ENCODE results near the gene MID2.
A peak's percentile ranks its signal among the peaks of the same experiment; 100 is the strongest.
"Not testable (repeated sequence)": the region's sequence is repeated elsewhere in the genome, so short reads cannot be mapped to it uniquely, and the experiment has no call there.

The MID2 gene, protein sequence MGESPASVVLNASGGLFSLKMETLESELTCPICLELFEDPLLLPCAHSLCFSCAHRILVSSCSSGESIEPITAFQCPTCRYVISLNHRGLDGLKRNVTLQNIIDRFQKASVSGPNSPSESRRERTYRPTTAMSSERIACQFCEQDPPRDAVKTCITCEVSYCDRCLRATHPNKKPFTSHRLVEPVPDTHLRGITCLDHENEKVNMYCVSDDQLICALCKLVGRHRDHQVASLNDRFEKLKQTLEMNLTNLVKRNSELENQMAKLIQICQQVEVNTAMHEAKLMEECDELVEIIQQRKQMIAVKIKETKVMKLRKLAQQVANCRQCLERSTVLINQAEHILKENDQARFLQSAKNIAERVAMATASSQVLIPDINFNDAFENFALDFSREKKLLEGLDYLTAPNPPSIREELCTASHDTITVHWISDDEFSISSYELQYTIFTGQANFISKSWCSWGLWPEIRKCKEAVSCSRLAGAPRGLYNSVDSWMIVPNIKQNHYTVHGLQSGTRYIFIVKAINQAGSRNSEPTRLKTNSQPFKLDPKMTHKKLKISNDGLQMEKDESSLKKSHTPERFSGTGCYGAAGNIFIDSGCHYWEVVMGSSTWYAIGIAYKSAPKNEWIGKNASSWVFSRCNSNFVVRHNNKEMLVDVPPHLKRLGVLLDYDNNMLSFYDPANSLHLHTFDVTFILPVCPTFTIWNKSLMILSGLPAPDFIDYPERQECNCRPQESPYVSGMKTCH

GRCh38 chrX:107825698-107826237 lies at the start of gene MID2:
Gene MID2 (plus strand): TSS chrX:107825866. CDS start chrX:107826427, 561 bp downstream.
- peak; percentile 1 for DNase-seq (ENCODE audit: low spot score)

GRCh38 chrX:107776649-107777535 lies 48.8 kb upstream of the MID2 start:
- DNase-seq (ENCODE audit: low spot score): peak; percentile 90

- no peak for DNase-seq (ENCODE audit: low spot score)
Measured at GRCh38 chrX:107777536-107777832, 48.2 kb upstream of the MID2 start, which contains the start of gene NCBP2L. Gene NCBP2L (plus strand): TSS chrX:107777733. CDS start chrX:107794221, 16,488 bp downstream.

DNA sequence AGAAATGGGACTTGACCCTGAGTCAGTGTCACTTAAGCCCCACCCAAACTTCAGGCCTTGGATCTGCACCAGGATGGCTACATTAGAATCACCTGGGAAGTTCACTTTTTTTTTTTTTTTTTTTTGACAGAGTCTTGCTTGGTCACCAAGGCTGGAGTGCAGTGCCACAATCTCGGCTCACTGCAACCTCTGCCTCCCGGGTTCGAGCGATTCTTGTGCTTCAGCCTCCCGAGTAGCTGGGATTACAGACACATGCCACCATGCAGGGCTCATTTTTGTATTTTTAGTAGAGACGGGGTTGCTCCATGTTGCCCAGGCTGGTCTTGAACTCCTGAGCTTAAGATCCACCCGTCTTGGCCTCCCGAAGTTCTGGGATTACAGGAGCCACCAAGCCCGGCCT lies 45.1 kb upstream of the MID2 start:
- no peak for DNase-seq (ENCODE audit: low spot score)

GRCh38 chrX:107787827-107788226 lies 37.8 kb upstream of the MID2 start:
- DNase-seq (ENCODE audit: low spot score): no peak

GRCh38 chrX:107804427-107804826 lies 21.2 kb upstream of the MID2 start:
- no peak for DNase-seq (ENCODE audit: low spot score)

GRCh38 chrX:107805179-107805578 lies 20.5 kb upstream of the MID2 start:
- DNase-seq (ENCODE audit: low spot score): no peak

- DNase-seq (ENCODE audit: low spot score): not testable (repeated sequence)
Measured at GRCh38 chrX:107810053-107810452, 15.6 kb upstream of the MID2 start.

- no peak for DNase-seq (ENCODE audit: low spot score)
Measured at GRCh38 chrX:107818900-107819521, 6.7 kb upstream of the MID2 start.

GRCh38 chrX:107823042-107823441 lies 2.6 kb upstream of the MID2 start:
- no peak for DNase-seq (ENCODE audit: low spot score)

- peak; percentile 9 for DNase-seq (ENCODE audit: low spot score)
Measured at GRCh38 chrX:107823456-107823855, 2.2 kb upstream of the MID2 start.

DNA sequence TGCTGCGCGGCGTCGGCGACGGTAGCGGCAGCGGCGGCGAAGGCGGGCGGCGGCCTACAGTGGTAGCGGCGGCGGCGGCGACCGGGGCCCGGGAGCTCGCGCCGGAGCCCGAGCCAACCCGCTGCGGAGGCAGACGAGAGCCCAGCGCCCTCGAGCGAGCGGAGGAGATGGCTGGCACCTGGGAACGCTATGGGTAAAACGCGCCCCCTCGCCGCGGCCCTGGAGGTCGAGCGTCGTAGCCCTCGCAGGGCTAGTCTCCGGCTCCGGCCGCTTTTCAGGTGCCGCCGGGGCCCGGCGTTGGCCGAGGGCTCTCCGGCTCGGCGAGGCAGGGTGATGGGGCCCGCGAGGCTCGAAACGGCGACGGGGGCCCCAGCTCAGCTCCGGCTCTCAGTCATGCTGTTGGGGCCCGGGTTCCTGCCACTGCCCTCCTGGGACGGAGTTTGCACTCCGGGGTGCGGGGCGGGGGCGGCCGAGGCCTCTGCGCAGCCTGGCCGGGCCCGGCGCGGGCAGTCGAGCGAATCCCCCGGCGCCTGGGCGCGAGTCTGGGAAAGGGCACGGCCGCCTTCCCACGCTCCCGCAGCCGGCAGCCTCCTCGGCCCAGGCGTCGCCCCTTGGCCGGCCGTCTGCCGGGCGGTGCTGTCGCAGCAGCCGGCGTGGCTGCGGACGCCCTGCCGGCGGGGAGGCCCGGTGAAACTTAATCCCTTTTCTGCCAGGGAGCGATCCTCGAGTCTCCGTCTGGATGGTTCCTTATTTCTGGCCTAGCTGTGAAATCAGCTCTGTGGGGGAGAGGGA lies 768 bp downstream of the MID2 start:
- DNase-seq (ENCODE audit: low spot score): peak; percentile 21

DNA sequence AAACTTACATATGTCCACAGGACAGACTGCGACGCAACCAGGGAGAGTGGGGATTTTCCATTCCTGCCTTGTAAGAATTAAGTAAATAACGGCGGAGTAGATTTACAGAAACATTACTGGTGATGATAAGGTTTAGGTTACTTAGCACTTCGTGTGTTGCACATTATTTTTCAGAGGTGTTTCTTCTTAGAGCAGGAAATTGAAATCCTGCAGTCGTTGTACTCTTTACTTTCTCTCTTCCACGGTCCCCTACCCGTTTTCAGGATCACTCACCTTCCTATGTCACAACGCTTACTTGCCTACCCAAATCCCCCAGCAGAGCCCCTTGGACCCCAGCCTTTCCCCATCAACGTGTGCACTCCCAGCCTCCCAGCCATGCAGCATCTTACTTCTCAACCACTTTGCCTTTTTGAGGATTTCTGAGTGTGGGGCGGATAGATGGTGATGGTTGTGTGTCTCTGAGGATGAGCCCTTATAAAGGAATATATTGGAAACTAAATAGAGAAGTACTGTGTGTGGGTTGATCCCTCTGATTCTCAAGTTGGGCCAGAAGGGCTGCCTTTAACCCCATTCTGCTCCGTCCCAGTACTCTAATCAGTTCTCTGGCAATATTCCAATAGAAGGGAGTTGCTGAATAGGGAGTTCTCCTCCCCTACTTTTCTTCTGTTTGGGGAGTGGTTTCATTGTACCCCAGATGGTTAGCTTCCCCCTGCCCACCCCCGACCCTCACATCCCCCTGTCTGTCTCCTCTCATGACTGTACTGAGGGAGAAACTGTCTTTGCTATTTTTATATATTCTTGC lies 1.6 kb downstream of the MID2 start:
- DNase-seq (ENCODE audit: low spot score): peak; percentile 1

DNA sequence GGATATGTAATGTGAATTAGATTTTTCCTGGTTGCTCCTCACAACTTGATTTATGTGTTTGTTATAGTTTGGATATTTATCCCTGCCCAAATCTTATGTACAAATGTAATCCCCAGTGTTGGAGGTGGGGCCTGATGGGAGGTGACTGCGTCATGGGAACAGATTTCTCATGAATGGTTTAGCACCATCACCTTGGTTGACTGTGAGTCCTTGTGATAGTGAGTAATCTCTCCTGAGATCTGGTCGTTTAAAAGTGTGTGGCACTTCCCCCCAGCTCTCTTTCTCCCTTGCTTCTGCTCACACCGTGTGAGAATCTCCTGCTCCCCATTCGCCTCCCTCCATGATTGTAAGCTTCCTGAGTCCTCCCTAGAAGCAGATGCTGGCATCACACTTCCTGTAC lies 2.2 kb downstream of the MID2 start:
- no peak for DNase-seq (ENCODE audit: low spot score)

GRCh38 chrX:107829878-107830277 lies 4.2 kb downstream of the MID2 start:
- no peak for DNase-seq (ENCODE audit: low spot score)

GRCh38 chrX:107831071-107831730 lies 5.5 kb downstream of the MID2 start:
- DNase-seq (ENCODE audit: low spot score): peak; percentile 2

DNA sequence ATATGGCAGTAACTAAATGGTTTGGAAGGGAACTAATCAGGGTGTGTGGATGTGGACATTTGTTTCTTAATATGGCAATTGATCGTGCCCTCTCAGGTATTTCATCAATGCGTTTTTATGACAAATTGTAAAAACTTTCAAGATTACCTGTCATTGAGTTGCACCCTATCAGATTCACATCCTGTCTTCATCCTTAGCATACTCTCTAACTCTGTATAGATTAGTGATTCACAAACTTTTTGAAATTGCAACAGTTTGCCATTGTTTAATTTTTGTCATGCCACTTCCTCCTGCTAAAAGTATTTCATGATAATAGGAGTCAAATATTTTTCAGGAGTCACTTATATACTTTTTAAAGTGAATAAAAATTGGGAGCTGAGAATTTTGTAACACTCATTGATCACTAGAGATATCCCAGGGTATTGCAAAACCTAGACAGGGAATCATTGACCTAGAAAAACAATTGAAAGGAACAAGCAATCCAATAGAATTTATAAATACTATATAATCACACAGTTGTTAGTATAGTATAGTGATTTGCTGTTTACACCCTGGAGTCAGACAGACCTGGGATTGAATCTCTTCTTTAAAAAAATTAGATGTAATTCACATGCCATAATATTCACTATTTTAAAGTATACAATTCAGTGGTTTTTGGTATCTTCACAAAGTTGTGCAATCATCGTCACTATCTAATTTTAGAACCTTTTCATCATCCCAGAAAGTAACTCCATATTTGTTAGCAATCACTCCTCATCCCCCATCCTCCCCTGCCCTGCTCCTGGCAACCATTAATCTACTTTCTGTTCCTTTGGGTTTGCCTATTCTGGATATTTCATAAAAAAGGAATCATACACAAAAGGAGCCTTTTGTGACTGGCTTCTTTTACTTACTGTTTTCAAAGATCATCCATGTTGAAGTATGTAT lies 8.9 kb downstream of the MID2 start:
- DNase-seq (ENCODE audit: low spot score): no peak

DNA sequence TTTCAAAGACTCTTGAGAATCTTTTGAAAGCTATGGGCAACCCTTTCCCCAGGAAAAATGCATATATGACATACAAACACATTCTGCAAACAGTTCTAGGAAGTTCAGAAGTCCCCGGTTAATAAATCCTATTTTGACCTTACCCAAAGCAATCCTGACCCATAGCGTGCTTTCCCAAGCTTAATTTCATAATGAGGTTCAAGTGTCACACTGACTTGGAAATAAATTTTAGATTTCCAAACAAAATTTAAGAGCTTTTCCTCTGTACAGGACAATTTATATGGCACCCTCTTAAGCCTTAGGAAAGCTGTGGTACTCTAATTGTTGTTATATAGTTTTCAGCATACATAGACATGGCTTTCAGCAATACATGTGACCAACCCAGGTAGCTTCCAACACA lies 11.3 kb downstream of the MID2 start:
- no peak for DNase-seq (ENCODE audit: low spot score)
